Measurements from ENCODE around the gene POLE4. TPM values are rescaled to one million over a fixed set of nuclear protein-coding genes. Genes with fewer than 3 reads are reported as not detected.

The POLE4 gene
- 135 to 162 TPM (median 159 TPM) in 5 replicates for total RNA-seq (2022; extraction: Qiagen RNA extraction; ENCODE audit: low read depth)

GRCh38 chr2:74958274-74959105 is at the start of gene POLE4:
POLE4 (plus strand) TSS chr2:74958643; CDS start chr2:74958680, 37 bp downstream.

Other genes starting within 250 kb of the POLE4 start
- 0.76 to 1.3 TPM (median 1.1 TPM) in 5 replicates for gene HK2, start 124.5 kb upstream of the POLE4 start, total RNA-seq (2022; extraction: Qiagen RNA extraction; ENCODE audit: low read depth)
- 0.04 to 0.26 TPM (median 0.08 TPM) in 4 of 5 replicates, not detected in the other for gene TACR1, start 240.9 kb downstream of the POLE4 start, total RNA-seq (2022; extraction: Qiagen RNA extraction; ENCODE audit: low read depth)

Measured in A549 treated with ZK216348 at 1 μM for 4 hours (cell line).